H1 (cell line): ENCODE data around the gene CHST2.
"Not testable (repeated sequence)": the region's sequence is repeated elsewhere in the genome, so short reads cannot be mapped to it uniquely, and the experiment has no call there.

Source experiments
- CEBPB ChIP-seq: IDR thresholded peaks from 2 replicates; pipeline ENCODE4 v1.6.1; 2012; ENCODE audit warnings: low read depth, low read length
- CHD2 ChIP-seq: IDR thresholded peaks from 2 replicates; pipeline ENCODE4 v1.6.1; 2012; ENCODE audit warnings: low read length, improper control_type of control experiment
- CHD7 ChIP-seq: fragments of 300-600 bp; sonication (generic); IDR thresholded peaks from 2 replicates; pipeline ENCODE4 v1.7.1; 2012; ENCODE audit warnings: low read length, moderate library complexity, mild to moderate bottlenecking, inconsistent platforms; ENCODE audit not compliant: insufficient replicate concordance
- CTCF ChIP-seq, 3 experiments: IDR thresholded peaks; 1 replicate in 2 of 3; 2 replicates in 1 of 3; pipeline versions ENCODE4 v1.5.1 to v1.6.1; 2011; ENCODE audit warnings: low read length in 3 of 3, mild to moderate bottlenecking in 3 of 3, inconsistent platforms in 2 of 3, low read depth in 1 of 3, moderate library complexity in 1 of 3; ENCODE audit not compliant: insufficient read depth in 1 of 3; ENCODE audit errors: control extremely low read depth in 1 of 3
- HDAC6 ChIP-seq: IDR thresholded peaks from one replicate; pipeline ENCODE4 v1.7.1; 2012; ENCODE audit warnings: low read depth, mild to moderate bottlenecking, inconsistent platforms, low read length, moderate library complexity
- POLR2AphosphoS5 ChIP-seq: IDR thresholded peaks from 2 replicates; pipeline ENCODE4 v1.6.1; 2011; ENCODE audit warnings: low read depth, low read length

GRCh38 chr3:143073541-143073940 is 46.0 kb upstream of the CHST2 start:
- TF ChIP-seq POLR2AphosphoS5; CTCF (IDR thresholded peaks at IDR 0.05; ENCODE audit: control extremely low read depth in 1 of 3, insufficient read depth in 1 of 3, low read depth in 1 of 3, low read length in 3 of 3); CHD7; CHD2; CEBPB; HDAC6: not testable (repeated sequence)
